ENCODE measurements around the gene DLG2.

DLG2 gene

DNA sequence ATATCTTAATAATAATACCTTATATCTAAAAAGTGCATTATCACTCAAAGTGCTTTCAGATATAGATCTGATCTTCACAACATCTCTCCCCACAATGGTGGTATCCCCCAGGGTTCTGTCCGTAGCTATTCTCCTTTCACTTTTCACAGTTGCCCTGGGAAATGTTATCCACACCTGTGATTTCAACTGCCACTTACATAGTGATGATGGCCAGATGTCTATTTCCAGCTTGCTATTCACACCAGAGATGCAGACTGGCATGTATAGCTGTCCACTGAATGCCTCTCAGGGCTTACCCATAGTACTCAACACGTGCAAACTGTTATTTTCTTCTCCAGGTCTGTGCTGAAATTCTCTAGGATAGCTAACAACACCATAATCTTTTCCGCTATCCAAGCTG lies 724.7 kb downstream of the DLG2 start:
- no peak for TF ChIP-seq EZH2 (optimal IDR thresholded peaks at IDR 0.05; ENCODE audit: low read depth, low read length)
- TF ChIP-seq, protein P1, sequence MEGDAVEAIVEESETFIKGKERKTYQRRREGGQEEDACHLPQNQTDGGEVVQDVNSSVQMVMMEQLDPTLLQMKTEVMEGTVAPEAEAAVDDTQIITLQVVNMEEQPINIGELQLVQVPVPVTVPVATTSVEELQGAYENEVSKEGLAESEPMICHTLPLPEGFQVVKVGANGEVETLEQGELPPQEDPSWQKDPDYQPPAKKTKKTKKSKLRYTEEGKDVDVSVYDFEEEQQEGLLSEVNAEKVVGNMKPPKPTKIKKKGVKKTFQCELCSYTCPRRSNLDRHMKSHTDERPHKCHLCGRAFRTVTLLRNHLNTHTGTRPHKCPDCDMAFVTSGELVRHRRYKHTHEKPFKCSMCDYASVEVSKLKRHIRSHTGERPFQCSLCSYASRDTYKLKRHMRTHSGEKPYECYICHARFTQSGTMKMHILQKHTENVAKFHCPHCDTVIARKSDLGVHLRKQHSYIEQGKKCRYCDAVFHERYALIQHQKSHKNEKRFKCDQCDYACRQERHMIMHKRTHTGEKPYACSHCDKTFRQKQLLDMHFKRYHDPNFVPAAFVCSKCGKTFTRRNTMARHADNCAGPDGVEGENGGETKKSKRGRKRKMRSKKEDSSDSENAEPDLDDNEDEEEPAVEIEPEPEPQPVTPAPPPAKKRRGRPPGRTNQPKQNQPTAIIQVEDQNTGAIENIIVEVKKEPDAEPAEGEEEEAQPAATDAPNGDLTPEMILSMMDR (IDR thresholded peaks at IDR 0.05; ENCODE audit: low read length): no peak
- no peak for TF ChIP-seq EZH2phosphoT487 (IDR thresholded peaks at IDR 0.05; ENCODE audit: low read length)
- Histone ChIP-seq H3K9ac (ENCODE audit: low read length) (no peak overlapping the region), H4K20me1 (ENCODE audit: insufficient read depth, low read length) (no peaks in the 10 kb centered on the region), H3K9me2 (replicated peaks; ENCODE audit: insufficient read depth, low read length) (no peaks in the 10 kb centered on the region), H3K27ac (ENCODE audit: low read length) (no peak overlapping the region), H3F3A (ENCODE audit: insufficient read depth, low read length) (no peaks in the 10 kb centered on the region), H3K36me3 (replicated peaks; ENCODE audit: insufficient read depth, low read length) (no peaks in the 10 kb centered on the region), H2AFZ (ENCODE audit: low read length) (no peak overlapping the region), H3K79me2 (ENCODE audit: low read length) (no peaks in the 10 kb centered on the region), H3K4me3 (ENCODE audit: low read length) (no peak overlapping the region), H3K4me2 (ENCODE audit: low read depth, low read length) (no peak overlapping the region), H3K4me1 (ENCODE audit: low read length) (no peaks in the 10 kb centered on the region), H3K27me3 (replicated peaks; ENCODE audit: insufficient read depth, low read length) (no peaks in the 10 kb centered on the region), H3K9me3 (replicated peaks; ENCODE audit: insufficient read depth, low read length) (no peaks in the 10 kb centered on the region)
- DNase-seq: no peak

DNA sequence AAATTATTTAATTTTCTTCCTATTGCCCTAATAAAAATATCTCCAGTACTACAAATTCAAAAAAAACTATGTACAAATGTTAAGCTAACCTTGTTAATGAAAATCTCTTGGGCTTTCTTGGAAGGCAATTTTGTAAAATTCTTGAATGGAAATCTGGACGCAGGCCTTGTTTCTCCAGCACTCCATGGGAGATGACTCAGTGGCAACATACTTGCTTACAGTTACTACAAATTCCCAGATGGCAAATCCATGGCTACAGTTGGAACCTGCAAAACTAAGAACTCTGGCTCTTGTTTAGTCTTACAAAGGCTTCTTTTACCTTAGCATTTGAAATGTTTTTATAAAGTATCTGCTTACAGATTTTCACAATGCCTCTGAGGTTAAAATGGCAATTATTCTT lies 725.2 kb downstream of the DLG2 start:
- H3K4me2 ChIP-seq (ENCODE audit: low read depth, low read length): no peak overlapping the region
- no peaks in the 10 kb centered on the region for H3K9me3 ChIP-seq (replicated peaks; ENCODE audit: insufficient read depth, low read length)
- no peak overlapping the region for H2AFZ ChIP-seq (ENCODE audit: low read length)
- no peaks in the 10 kb centered on the region for H3K79me2 ChIP-seq (ENCODE audit: low read length)
- H3K4me3 ChIP-seq (ENCODE audit: low read length): no peak overlapping the region
- no peaks in the 10 kb centered on the region for H3K9me2 ChIP-seq (replicated peaks; ENCODE audit: insufficient read depth, low read length)
- no peaks in the 10 kb centered on the region for H3K36me3 ChIP-seq (replicated peaks; ENCODE audit: insufficient read depth, low read length)
- no peak overlapping the region for H3K9ac ChIP-seq (ENCODE audit: low read length)
- no peak for DNase-seq
- no peaks in the 10 kb centered on the region for H4K20me1 ChIP-seq (ENCODE audit: insufficient read depth, low read length)
- no peak overlapping the region for H3K27ac ChIP-seq (ENCODE audit: low read length)
- no peaks in the 10 kb centered on the region for H3F3A ChIP-seq (ENCODE audit: insufficient read depth, low read length)
- no peaks in the 10 kb centered on the region for H3K4me1 ChIP-seq (ENCODE audit: low read length)
- TF ChIP-seq, protein P1 (IDR thresholded peaks at IDR 0.05; ENCODE audit: low read length): no peak
- TF ChIP-seq EZH2 (optimal IDR thresholded peaks at IDR 0.05; ENCODE audit: low read depth, low read length) (no peak), EZH2phosphoT487 (IDR thresholded peaks at IDR 0.05; ENCODE audit: low read length) (no peak)
- no peaks in the 10 kb centered on the region for H3K27me3 ChIP-seq (replicated peaks; ENCODE audit: insufficient read depth, low read length)

DNA sequence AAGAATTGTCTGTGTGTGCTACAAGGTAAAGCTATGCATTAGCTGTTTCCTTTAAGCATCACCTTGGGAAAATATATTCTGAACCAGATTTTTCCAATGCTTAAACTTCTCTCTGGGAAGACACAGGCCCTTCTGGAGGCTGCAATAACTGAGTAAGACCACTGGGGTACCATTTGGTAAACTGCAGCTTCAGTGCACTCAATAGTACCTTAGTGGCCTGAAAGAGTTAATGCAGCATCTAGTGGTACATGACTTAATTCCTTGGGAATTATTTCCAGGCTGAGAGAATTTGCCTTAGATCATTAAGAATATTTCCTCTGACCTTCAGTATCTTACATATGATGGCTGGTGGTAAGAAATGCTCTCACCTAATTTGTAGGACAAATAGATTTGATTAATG lies 727.4 kb downstream of the DLG2 start:
- H3K9me3 ChIP-seq (replicated peaks; ENCODE audit: insufficient read depth, low read length): no peaks in the 10 kb centered on the region
- H3K9me2 ChIP-seq (replicated peaks; ENCODE audit: insufficient read depth, low read length): no peaks in the 10 kb centered on the region
- H3K79me2 ChIP-seq (ENCODE audit: low read length): no peaks in the 10 kb centered on the region
- no peak overlapping the region for H2AFZ ChIP-seq (ENCODE audit: low read length)
- no peaks in the 10 kb centered on the region for H3K36me3 ChIP-seq (replicated peaks; ENCODE audit: insufficient read depth, low read length)
- H3K9ac ChIP-seq (ENCODE audit: low read length): no peak overlapping the region
- TF ChIP-seq EZH2phosphoT487 (IDR thresholded peaks at IDR 0.05; ENCODE audit: low read length) (no peak), EZH2 (optimal IDR thresholded peaks at IDR 0.05; ENCODE audit: low read depth, low read length) (no peak)
- TF ChIP-seq, protein P1 (IDR thresholded peaks at IDR 0.05; ENCODE audit: low read length): no peak; the same call in 1 of the 2 replicates
- H4K20me1 ChIP-seq (ENCODE audit: insufficient read depth, low read length): no peaks in the 10 kb centered on the region
- no peaks in the 10 kb centered on the region for H3K4me1 ChIP-seq (ENCODE audit: low read length)
- H3K27ac ChIP-seq (ENCODE audit: low read length): no peak overlapping the region
- no peak overlapping the region for H3K4me2 ChIP-seq (ENCODE audit: low read depth, low read length)
- no peaks in the 10 kb centered on the region for H3K27me3 ChIP-seq (replicated peaks; ENCODE audit: insufficient read depth, low read length)
- no peaks in the 10 kb centered on the region for H3F3A ChIP-seq (ENCODE audit: insufficient read depth, low read length)
- H3K4me3 ChIP-seq (ENCODE audit: low read length): no peak overlapping the region
- DNase-seq: no peak

Data from MM.1S (cell line).